HG03571 (cell line): ENCODE data around the gene ITPRIPL1.
"Not testable (repeated sequence)": the region's sequence is repeated elsewhere in the genome, so short reads cannot be mapped to it uniquely, and the experiment has no call there.

Source experiments
- ATAC-seq: cut with Tn5 transposase; IDR thresholded peaks from one replicate; pipeline ENCODE4 v1.9.1; 2021; ENCODE audit not compliant: unreplicated experiment

Gene ITPRIPL1, protein sequence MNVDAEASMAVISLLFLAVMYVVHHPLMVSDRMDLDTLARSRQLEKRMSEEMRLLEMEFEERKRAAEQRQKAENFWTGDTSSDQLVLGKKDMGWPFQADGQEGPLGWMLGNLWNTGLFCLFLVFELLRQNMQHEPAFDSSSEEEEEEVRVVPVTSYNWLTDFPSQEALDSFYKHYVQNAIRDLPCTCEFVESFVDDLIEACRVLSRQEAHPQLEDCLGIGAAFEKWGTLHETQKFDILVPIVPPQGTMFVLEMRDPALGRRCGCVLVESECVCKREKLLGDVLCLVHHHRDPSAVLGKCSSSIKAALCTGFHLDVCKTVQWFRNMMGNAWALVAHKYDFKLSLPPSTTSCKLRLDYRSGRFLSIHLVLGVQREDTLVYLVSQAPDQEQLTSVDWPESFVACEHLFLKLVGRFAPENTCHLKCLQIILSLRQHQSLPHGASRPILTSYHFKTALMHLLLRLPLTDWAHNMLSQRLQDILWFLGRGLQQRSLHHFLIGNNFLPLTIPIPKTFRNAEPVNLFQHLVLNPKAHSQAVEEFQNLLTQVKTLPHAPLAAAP

DNA sequence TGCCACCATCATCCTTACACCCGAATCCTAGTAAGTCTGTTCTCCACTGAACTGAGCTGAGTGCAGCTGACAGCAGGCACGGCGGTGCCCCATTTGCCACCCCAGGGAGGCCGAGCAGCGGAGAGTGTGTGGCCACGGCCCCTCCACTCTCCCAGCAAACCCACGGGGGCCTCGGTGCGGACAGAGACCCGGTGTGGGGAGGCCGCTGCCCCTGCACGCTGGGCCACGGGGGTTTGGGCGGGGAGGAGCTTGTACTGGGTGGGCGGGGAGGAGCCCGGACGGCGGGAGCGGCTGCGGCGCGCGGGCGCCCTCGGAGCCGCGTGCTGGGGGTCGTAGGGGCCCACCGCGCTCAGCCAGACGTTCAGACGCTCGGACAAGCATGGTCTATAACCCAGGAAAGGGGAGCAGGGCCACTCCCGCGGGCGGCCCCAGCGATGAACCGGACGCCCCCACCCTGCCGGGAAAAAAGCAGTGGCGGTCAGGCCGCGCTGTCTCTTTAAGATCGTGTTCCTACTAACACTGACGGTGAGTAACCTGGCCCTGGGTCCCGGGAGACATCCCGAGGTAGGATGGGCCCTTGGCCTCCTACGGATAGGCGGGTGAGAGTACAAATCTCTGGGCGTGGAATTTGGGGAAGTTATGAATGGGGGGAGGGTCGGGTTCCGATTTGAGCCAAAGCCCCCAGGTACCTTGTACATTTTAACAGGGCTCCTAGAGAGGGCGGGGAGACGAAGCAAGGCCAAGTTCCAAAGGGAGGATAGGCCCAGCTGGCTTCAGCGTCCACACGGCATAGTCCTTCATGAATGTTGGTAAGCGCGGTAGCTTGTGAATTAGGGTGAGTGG is at the start of gene ITPRIPL1:
Gene ITPRIPL1, plus strand, starts transcription at position 277 of the 843 bp plus-strand sequence. Its CDS starts 523 bp downstream, at position 800.
- ATAC-seq, result no peak

GRCh38 chr2:96276787-96277499 is 48.2 kb upstream of the ITPRIPL1 start:
- no peak for ATAC-seq

DNA sequence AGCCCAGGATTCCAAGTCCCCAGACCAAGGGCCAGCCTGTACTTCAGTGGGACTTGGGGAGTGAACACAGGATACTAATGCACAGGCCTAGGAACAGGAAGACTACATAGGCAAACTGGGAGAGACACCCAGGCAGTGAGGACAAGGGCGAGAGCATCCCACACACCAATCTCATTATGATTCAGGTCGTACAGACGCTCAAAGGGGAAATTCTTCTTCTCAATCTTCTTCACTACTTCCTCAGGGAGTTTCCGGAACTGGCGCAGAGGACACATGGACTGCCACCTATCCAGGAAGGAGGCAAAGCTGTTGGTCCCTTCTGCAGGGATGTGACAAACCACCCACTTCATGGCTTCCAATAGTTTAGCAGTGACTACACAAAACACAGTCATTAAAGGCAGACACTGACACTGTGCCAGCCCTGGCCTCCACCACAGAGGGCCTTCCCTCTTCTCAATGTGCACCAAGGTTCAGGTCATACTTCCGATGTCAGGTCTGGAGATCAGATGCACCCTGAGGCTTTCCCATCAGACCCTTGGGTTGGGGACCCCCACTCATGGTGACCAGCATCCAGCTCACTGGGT is 37.8 kb upstream of the ITPRIPL1 start:
- ATAC-seq, result no peak

- no peak for ATAC-seq
Measured at GRCh38 chr2:96291751-96292150, 33.4 kb upstream of the ITPRIPL1 start.

GRCh38 chr2:96294271-96294670 is 30.8 kb upstream of the ITPRIPL1 start:
- ATAC-seq, result not testable (repeated sequence)

GRCh38 chr2:96296925-96297324 is 28.2 kb upstream of the ITPRIPL1 start:
- ATAC-seq, result no peak

GRCh38 chr2:96301865-96302264 is 23.3 kb upstream of the ITPRIPL1 start:
- ATAC-seq, result no peak

DNA sequence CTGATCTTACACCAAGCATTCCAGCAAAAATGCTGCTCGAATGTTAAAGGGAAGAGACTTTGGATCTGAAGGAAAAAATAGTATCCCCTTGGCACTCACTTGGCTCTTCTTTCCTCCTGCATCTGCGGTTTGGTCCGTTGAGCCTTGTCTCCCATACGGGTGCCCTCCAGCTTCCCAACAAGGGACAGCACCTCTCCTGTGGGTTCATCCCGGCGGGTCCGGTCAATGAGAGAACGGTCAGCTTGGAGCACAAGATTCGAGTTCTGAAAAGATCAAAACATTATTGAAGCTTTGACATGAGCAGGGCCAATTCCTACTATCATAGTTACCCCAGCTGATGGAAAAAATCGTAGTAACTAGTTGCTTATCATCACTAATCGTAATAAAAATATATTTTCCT is 20.5 kb upstream of the ITPRIPL1 start:
- no peak for ATAC-seq

- ATAC-seq, result peak; percentile 85
Measured at GRCh38 chr2:96305091-96305978, 19.8 kb upstream of the ITPRIPL1 start, which contains the start of gene SNRNP200. SNRNP200 (minus strand) TSS chr2:96305546; CDS start chr2:96305437, 109 bp downstream.

DNA sequence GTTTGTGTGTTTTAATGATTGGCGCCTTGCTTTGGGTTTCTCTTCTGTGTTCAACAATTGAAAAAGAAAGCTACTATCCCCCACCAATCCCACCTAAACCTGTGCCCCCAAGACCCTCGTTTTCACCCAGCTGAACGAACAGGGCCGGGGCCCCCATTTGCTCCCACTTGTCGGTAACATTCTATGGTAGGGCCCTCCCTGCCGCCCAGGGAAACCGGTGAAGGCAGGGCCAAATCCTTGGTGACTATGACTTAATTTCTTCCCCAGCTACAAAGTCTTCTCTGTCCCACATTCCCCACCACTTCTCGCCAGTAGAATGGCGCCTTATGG is 19.2 kb upstream of the ITPRIPL1 start:
- ATAC-seq, result peak; percentile 7

DNA sequence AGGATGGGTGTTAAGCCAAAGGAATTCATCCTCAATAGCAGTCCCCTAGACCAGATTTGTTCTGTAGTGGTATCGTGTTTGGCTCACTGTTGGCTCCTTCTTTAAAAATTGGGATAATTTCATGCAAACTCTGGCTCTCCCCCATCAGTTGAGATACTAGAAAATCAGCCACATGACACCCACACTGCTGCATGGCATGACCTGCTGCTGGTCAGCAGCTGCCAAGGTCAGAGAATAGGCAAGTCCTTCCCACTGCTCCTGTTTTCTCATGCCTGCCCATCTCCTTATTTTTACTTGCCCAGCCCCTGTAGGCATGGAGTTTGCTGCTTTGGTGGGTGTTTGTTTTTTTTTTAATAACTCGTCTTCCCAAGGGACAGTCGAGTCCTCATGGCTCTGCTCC is 18.7 kb upstream of the ITPRIPL1 start:
- no peak for ATAC-seq

GRCh38 chr2:96308248-96308647 is 16.9 kb upstream of the ITPRIPL1 start:
- ATAC-seq, result no peak

DNA sequence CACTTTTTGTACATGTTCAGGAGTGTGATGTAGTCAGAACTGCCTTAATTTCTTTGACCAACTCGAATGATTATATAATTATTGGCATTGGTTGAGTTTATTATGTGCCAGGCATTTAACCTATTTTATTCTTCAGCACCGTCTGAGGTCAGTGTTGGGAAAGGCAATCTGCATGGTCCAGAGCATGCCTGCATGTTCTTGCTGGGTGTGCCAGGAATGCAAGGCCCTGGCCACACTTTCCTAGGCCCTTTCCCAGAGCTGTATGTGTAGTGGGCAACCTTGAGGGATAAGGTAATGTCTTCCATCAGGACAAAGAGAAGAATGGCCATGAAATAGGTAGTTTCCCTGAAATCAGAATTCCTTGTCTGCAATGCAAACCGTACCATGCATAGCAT is 10.1 kb upstream of the ITPRIPL1 start:
- ATAC-seq, result no peak

DNA sequence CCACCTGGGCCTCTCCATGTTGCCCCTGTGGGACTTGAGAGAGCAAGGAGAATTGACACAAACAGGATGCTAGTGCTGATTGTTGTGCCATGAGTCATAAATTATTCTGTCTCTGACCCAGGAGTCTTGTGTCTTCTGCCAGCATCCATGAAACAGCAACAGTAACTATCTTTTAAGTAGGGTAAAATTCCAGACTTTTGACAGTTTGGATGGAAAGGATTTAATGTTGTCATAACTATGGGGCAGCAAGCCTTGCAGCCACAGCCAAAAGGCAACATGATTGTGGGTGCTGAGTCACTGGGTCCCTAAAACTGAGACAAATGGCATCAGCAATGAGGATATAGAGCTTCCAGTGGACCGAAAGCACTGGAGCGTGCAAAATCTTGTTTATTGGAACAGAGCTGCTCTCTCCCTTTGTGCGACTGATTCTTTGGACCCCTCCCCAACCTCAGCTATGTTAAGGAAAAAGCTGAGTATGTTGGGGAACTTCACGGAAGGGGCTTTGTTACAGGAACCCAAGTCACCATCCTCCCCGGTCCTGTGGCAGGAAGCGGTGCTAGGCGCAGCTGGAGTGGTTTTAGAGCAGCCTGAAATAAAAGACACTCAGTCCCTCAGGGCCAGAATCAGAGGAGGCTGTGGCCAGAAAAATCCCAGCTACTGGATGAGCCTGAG is 9.6 kb upstream of the ITPRIPL1 start:
- ATAC-seq, result no peak

DNA sequence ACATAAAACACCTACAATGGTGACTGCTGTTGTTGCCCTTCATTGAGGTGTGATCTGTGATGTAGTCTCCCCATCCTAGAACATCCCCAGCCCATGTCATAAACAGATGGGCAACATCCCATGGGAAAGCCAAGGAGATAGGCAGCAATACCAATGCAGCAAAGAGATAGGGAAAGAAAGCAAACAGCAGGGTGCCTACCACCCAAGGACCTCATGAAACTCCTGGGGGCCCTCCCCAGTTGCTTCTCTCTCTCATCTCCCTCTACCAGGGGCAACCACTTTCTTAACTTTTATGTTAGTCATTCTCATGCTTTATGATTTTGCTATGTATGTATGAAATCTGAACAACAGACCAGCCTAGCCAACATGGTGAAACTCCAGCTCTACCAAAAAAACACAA is 8.1 kb upstream of the ITPRIPL1 start:
- no peak for ATAC-seq

- no peak for ATAC-seq
Measured at GRCh38 chr2:96317584-96317997, 7.5 kb upstream of the ITPRIPL1 start.

GRCh38 chr2:96318723-96319122 is 6.4 kb upstream of the ITPRIPL1 start:
- ATAC-seq, result no peak

DNA sequence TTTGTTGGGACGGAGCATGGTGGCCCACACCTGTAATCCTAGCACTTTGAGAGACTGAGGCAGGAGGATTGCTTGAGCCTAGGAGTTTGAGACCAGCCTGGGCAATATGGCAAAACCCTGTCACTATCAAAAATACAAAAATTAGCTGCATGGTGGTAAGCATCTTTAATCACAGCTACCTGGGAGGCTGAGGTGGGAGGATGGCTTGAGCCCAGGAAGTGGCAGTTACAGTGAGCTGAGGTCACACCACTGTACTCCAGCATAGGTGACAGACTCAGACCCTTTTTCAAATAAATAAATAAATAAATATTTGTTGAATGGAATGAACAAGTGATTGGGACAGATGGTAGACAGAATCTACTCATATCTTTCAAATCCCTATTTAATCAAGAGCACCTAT is 5.7 kb upstream of the ITPRIPL1 start:
- no peak for ATAC-seq

GRCh38 chr2:96320326-96320725 is 4.8 kb upstream of the ITPRIPL1 start:
- ATAC-seq, result no peak
